ENCODE measurements around the gene HDAC11.

Gene HDAC11

GRCh38 chr3:13525827-13526625 lies 45.9 kb downstream of the HDAC11 start:
- DNase-seq (ENCODE audit: low read depth), result peak; percentile 18

- no peak for DNase-seq (ENCODE audit: low read depth)
Measured at GRCh38 chr3:13526626-13526949, 46.5 kb downstream of the HDAC11 start.

GRCh38 chr3:13528217-13528867 lies 48.2 kb downstream of the HDAC11 start:
- DNase-seq (ENCODE audit: low read depth), result no peak

- DNase-seq (ENCODE audit: low read depth), result no peak
Measured at GRCh38 chr3:13529196-13530112, 49.3 kb downstream of the HDAC11 start.

GRCh38 chr3:13530241-13531009 lies 50.3 kb downstream of the HDAC11 start:
- DNase-seq (ENCODE audit: low read depth), result no peak

GRCh38 chr3:13532085-13532484 lies 52.0 kb downstream of the HDAC11 start:
- DNase-seq (ENCODE audit: low read depth), result no peak

- no peak for DNase-seq (ENCODE audit: low read depth)
Measured at GRCh38 chr3:13532631-13533030, 52.5 kb downstream of the HDAC11 start.

- no peak for DNase-seq (ENCODE audit: low read depth)
Measured at GRCh38 chr3:13533885-13534301, 53.8 kb downstream of the HDAC11 start.

- no peak for DNase-seq (ENCODE audit: low read depth)
Measured at GRCh38 chr3:13535526-13535875, 55.4 kb downstream of the HDAC11 start.

- no peak for DNase-seq (ENCODE audit: low read depth)
Measured at GRCh38 chr3:13535905-13536304, 55.8 kb downstream of the HDAC11 start.

GRCh38 chr3:13536432-13536831 lies 56.3 kb downstream of the HDAC11 start:
- DNase-seq (ENCODE audit: low read depth), result no peak

- DNase-seq (ENCODE audit: low read depth), result no peak
Measured at GRCh38 chr3:13536832-13537231, 56.7 kb downstream of the HDAC11 start.

- DNase-seq (ENCODE audit: low read depth), result no peak
Measured at GRCh38 chr3:13537244-13537908, 57.3 kb downstream of the HDAC11 start.

GRCh38 chr3:13537909-13538296 lies 57.8 kb downstream of the HDAC11 start:
- DNase-seq (ENCODE audit: low read depth), result peak; percentile 84

GRCh38 chr3:13538520-13539291 lies 58.6 kb downstream of the HDAC11 start:
- DNase-seq (ENCODE audit: low read depth), result no peak

GRCh38 chr3:13539292-13539638 lies 59.2 kb downstream of the HDAC11 start:
- no peak for DNase-seq (ENCODE audit: low read depth)

GRCh38 chr3:13539671-13540070 lies 59.6 kb downstream of the HDAC11 start:
- no peak for DNase-seq (ENCODE audit: low read depth)

- no peak for DNase-seq (ENCODE audit: low read depth)
Measured at GRCh38 chr3:13540297-13540995, 60.3 kb downstream of the HDAC11 start.

GRCh38 chr3:13541691-13542090 lies 61.6 kb downstream of the HDAC11 start:
- no peak for DNase-seq (ENCODE audit: low read depth)

- DNase-seq (ENCODE audit: low read depth), result no peak
Measured at GRCh38 chr3:13542142-13542541, 62.0 kb downstream of the HDAC11 start.
